SU-DHL-6 (cell line): Measurements from ENCODE around the gene TMEM94.

Experiments
- EZH2phosphoT487 ChIP-seq: fragments of 200-600 bp; sonication (generic), shearing (Covaris generic); conservative IDR thresholded peaks from 2 replicates; pipeline ENCODE4 v1.6.1; 2018; ENCODE audit warnings: mild to moderate bottlenecking, antibody characterized with exemption, low read length, moderate library complexity, mixed read lengths
- TF ChIP-seq, protein P1 (sequence below): fragments of 200-600 bp; sonication (generic); IDR thresholded peaks from one replicate; pipeline ENCODE4 v1.5.1; 2017; ENCODE audit warnings: antibody characterized with exemption, mild to moderate bottlenecking, low read length, moderate library complexity; ENCODE audit not compliant: insufficient read depth, poor library complexity, severe bottlenecking

- TF ChIP-seq, protein P1, sequence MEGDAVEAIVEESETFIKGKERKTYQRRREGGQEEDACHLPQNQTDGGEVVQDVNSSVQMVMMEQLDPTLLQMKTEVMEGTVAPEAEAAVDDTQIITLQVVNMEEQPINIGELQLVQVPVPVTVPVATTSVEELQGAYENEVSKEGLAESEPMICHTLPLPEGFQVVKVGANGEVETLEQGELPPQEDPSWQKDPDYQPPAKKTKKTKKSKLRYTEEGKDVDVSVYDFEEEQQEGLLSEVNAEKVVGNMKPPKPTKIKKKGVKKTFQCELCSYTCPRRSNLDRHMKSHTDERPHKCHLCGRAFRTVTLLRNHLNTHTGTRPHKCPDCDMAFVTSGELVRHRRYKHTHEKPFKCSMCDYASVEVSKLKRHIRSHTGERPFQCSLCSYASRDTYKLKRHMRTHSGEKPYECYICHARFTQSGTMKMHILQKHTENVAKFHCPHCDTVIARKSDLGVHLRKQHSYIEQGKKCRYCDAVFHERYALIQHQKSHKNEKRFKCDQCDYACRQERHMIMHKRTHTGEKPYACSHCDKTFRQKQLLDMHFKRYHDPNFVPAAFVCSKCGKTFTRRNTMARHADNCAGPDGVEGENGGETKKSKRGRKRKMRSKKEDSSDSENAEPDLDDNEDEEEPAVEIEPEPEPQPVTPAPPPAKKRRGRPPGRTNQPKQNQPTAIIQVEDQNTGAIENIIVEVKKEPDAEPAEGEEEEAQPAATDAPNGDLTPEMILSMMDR, result no peak
- TF ChIP-seq EZH2phosphoT487, result no peak
Measured at GRCh38 chr17:75411328-75412067, 44.9 kb upstream of the TMEM94 start.
